HG03571 (cell line): ENCODE measurements around the gene ZSCAN23.
A peak's percentile ranks its signal among the peaks of the same experiment; 100 is the strongest.

Source experiments
- ATAC-seq: cut with Tn5 transposase; IDR thresholded peaks from one replicate; pipeline ENCODE4 v1.9.1; 2021; ENCODE audit not compliant: unreplicated experiment

Gene ZSCAN23

DNA sequence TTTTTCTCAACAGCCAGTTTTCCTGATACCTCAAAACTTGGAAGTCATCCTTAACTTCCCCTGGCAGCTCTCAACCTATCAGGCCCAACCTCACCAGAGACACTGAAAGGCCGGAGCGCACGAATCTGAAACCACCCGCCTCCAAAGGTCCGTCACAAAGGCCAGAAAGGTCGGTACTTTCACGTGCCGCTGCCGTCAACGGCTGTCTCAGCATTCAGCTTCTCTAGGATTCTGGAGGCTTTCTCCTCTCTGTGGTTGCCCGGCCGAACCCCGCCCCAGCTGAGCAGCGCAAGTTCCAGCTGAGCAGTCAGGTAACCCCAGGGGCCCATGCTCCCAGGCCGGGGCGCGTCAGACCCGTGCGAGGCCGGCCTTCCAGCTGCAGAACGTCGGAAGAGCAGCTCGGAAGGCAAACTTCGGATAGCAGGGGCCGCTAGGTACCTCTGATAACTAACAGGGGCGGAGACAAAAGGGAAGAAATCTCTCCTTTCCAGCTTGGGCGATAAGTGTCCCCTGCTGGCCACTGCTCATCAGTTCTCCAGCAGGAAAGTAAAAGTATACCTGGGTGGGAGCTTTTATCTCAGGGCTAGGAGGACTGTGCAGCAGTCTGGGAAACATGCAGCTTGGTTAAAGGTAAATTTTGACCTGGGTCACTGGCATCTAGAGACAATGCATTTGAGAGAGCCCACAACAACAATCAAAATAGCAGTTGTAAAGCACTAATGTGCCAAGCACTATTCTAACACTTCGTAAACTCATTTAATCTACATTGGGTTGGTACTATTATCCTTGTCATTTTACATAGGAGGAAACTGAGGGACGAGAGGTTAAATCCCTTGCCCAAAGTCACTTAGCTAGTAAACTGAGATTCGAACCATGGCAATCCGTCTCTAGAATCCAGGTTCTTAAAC lies 59.8 kb downstream of the ZSCAN23 start:
- ATAC-seq, result peak; percentile 85
